ENCODE data around the gene TMEM74B. TPM values are rescaled to one million over a fixed set of nuclear protein-coding genes. Genes with fewer than 3 reads are reported as not detected.

The TMEM74B gene
- total RNA-seq, 1 donor from 2014 or later, result not detected

DNA sequence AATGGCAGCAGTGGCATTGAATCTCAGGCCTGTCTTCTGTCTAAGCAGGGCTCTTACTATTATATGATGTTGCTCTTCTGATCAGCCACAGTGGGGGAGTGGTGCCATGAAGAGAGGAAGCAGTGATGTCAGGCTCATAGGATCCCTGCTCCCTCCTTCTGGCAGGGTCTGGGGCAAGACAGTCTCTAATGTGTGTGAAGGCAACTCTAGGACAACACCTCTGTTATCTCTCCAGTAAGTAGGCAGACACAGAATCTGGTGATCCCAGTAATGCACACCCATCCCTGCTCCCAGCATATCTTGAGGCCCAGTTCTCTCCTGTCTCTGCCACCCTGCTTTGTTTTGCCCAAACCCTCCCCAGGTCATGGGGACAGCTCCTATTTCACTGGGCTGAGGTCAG, 27.2 kb upstream of the TMEM74B start:
- intact Hi-C loops (cut with DNase I), result loop anchor here (2.0 kb wide), 1 partner anchor 395 kb away; no protein-coding TSS in a partner anchor
- TF ChIP-seq, protein P1, sequence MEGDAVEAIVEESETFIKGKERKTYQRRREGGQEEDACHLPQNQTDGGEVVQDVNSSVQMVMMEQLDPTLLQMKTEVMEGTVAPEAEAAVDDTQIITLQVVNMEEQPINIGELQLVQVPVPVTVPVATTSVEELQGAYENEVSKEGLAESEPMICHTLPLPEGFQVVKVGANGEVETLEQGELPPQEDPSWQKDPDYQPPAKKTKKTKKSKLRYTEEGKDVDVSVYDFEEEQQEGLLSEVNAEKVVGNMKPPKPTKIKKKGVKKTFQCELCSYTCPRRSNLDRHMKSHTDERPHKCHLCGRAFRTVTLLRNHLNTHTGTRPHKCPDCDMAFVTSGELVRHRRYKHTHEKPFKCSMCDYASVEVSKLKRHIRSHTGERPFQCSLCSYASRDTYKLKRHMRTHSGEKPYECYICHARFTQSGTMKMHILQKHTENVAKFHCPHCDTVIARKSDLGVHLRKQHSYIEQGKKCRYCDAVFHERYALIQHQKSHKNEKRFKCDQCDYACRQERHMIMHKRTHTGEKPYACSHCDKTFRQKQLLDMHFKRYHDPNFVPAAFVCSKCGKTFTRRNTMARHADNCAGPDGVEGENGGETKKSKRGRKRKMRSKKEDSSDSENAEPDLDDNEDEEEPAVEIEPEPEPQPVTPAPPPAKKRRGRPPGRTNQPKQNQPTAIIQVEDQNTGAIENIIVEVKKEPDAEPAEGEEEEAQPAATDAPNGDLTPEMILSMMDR (IDR thresholded peaks at IDR 0.05), result no peak

DNA sequence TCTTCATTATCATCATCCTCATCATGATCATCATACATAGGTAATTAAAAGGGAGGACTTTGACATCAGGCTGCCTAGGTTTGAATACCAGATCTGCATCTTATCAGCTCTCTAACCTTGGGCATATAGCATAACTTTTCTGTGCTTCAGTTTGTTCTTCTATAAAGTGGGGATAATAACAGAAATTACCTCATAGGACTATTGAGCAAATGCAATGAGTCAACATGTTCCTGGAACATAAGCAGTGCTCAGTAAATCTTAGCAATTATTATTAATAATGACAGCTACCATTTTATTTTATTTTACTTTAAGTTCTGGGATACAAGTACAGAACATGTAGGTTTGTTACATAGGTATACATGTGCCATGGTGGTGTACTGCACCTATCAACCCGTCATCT, 25.7 kb upstream of the TMEM74B start:
- no peaks in the 10 kb centered on the region for H3K4me1 ChIP-seq
- intact Hi-C loops (cut with DNase I), result no loop called here

More for the DNA sequence above, 27.2 kb upstream of the TMEM74B start:
- no peaks in the 10 kb centered on the region for H3K9me3 ChIP-seq
- no peak for DNase-seq (ENCODE audit: low spot score in 2 of 2)
- H3K36me3 ChIP-seq, result no peaks in the 10 kb centered on the region
- H3K4me3 ChIP-seq, result no peak overlapping the region
- no peaks in the 10 kb centered on the region for H3K4me1 ChIP-seq
- no peak overlapping the region for H3K27ac ChIP-seq
- H3K27me3 ChIP-seq, result no peaks in the 10 kb centered on the region

DNA sequence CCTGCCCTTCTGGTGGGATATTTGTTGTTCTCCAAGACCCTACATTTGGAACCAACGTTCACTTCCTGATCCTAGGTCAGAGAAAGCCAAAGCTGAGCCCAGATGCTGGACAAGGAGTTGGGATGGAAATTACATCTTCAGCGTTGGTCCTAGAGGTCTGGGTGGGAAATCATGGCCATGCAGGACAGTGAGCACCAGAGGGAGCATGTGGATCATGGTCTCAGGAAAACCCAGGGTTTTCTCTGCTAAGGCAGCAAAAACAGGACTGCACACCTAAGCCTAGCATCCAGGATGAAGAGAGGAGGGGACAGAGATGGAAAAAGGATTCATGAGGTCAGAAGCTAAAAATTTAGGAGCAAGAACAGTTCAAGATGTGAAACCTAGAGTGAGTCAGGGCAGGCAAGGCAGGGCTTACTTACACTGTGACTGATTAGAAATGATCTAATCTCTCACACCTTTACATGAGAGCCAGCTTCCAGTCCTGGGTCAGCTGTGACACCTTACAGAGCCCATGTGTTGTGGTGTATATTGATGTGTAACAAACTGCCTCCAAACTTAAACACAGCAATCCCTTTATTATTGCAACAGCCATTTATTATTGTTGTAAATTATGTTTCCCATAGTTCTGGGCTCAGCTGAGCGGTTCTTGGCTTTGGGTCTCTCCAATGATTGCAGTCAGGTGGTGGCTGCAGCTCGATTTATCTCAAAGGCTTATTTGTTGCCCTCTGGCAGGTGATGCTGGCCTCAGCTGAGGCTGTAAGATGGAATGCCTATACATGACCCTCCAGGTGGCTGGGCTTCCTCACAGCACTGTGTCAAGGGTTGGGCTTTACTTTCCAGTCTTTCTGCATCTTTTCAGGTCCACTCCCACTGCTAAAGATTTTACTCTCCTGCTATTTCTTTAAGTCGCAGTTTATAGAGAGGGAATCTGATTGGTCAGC, 24.9 kb upstream of the TMEM74B start:
- Histone ChIP-seq H3K4me3 (no peak overlapping the region), H3K27me3 (no peaks in the 10 kb centered on the region), H3K36me3 (no peaks in the 10 kb centered on the region), H3K9me3 (no peaks in the 10 kb centered on the region), H3K4me1 (no peaks in the 10 kb centered on the region), H3K27ac (no peak overlapping the region)
- TF ChIP-seq, protein P1 (IDR thresholded peaks at IDR 0.05), result no peak
- DNase-seq (ENCODE audit: low spot score in 2 of 2), result no peak
- intact Hi-C loops (cut with DNase I), result no loop called here

More for the DNA sequence above, 25.7 kb upstream of the TMEM74B start:
- DNase-seq (ENCODE audit: low spot score in 2 of 2), result no peak
- TF ChIP-seq, protein P1 (IDR thresholded peaks at IDR 0.05), result no peak
- H3K9me3 ChIP-seq, result no peaks in the 10 kb centered on the region
- no peaks in the 10 kb centered on the region for H3K27me3 ChIP-seq
- no peaks in the 10 kb centered on the region for H3K36me3 ChIP-seq
- no peak overlapping the region for H3K4me3 ChIP-seq
- no peak overlapping the region for H3K27ac ChIP-seq

DNA sequence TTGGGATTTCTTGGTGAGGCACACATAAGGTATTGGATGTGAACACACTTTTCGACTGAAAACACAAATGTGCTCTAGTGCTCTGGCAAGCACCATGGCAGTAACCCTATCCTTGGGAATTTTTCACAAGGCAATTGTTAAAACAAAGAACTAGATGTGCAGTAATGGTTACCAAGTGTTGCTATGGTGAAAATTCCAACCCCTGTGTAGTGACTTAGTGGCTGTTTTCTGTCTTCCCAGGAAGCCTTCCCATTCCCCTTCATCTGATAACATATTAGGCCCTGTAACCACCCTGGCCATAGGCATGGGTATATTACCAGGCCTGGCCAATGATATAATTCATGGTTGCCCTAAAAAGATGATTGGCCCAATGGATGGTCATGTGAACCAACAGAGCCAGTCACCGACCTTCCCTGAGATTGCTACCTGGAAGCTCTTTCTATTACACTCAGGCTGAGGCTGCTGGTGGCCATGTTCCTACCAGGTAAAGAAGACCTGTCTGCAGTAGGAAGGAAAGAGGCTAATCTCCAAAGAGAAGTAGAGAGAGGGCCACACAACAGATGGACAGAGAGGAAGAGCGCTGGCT, 22.6 kb upstream of the TMEM74B start:
- no peaks in the 10 kb centered on the region for H3K36me3 ChIP-seq
- DNase-seq (ENCODE audit: low spot score in 2 of 2), result no peak
- no peak overlapping the region for H3K27ac ChIP-seq
- no peaks in the 10 kb centered on the region for H3K4me1 ChIP-seq
- TF ChIP-seq, protein P1 (IDR thresholded peaks at IDR 0.05), result no peak
- no peaks in the 10 kb centered on the region for H3K9me3 ChIP-seq
- intact Hi-C loops (cut with DNase I), result no loop called here
- H3K4me3 ChIP-seq, result no peak overlapping the region
- H3K27me3 ChIP-seq, result no peaks in the 10 kb centered on the region

DNA sequence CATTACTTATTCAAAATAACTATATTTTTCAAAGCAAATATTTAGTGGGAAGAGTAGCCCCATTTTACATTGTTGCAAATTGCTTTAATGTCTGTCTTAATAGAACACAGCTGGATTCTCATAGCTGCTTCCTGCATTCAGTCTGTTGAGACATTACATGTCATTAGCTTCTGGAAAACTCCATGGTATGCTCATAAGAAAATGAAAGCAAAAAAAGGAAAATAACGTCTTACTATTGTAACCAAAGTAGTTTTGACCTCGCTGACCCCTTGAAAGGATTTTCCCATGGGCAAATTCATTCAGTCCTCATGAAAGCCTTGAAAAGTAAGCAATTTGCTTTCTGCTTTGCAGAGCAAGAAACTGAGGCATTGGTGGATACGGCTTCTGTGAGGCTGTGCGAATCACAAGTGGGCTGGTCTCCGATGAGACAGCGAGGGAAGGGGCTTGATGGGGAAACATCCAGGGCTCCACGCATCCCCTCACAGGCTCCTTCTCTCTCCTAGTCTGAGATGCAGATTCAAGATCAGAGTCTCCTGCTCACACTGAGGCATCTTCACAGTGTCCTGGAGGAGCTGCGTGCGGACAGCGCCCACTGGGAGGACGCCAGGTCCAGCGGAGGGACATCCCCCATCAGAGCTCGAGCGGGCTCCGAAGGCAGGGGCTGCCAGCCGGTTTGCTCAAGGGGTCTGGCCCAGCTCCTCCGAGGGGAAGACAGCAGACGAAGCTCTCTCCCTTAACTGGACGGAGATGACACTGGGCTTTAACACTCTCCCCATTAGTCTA, 21.8 kb upstream of the TMEM74B start:
- no peaks in the 10 kb centered on the region for H3K27me3 ChIP-seq
- no peak overlapping the region for H3K27ac ChIP-seq
- H3K36me3 ChIP-seq, result no peaks in the 10 kb centered on the region
- TF ChIP-seq, protein P1 (IDR thresholded peaks at IDR 0.05), result no peak
- intact Hi-C loops (cut with DNase I), result no loop called here
- no peak for DNase-seq (ENCODE audit: low spot score in 2 of 2)
- no peaks in the 10 kb centered on the region for H3K4me1 ChIP-seq
- no peak overlapping the region for H3K4me3 ChIP-seq
- H3K9me3 ChIP-seq, result no peaks in the 10 kb centered on the region
